Dedifferentiated amniotic fluid mesenchymal stem cell (primary cell): Measurements from ENCODE around the gene CCDC66.
"Not testable (repeated sequence)": the region's sequence is repeated elsewhere in the genome, so short reads cannot be mapped to it uniquely, and the experiment has no call there.

Source experiments
- DNase-seq: peaks from one replicate; pipeline ENCODE4 v3.0.0-alpha.2; 2016; ENCODE audit errors: extremely low spot score

Gene CCDC66

GRCh38 chr3:56556908-56557830 is at the start of gene CCDC66:
Gene CCDC66 (plus strand): TSS chr3:56557175. CDS start chr3:56557243, 68 bp downstream.
- DNase-seq, result peak; percentile 88

- no peak for DNase-seq
Measured at GRCh38 chr3:56519641-56520040, 37.3 kb upstream of the CCDC66 start.

- DNase-seq, result no peak
Measured at GRCh38 chr3:56522374-56522773, 34.6 kb upstream of the CCDC66 start.

GRCh38 chr3:56525291-56525690 is 31.7 kb upstream of the CCDC66 start:
- DNase-seq, result no peak

- no peak for DNase-seq
Measured at GRCh38 chr3:56536735-56537134, 20.2 kb upstream of the CCDC66 start.

GRCh38 chr3:56547486-56547885 is 9.5 kb upstream of the CCDC66 start:
- no peak for DNase-seq

- no peak for DNase-seq
Measured at GRCh38 chr3:56557831-56558170, 826 bp downstream of the CCDC66 start.

- no peak for DNase-seq
Measured at GRCh38 chr3:56573501-56573900, 16.5 kb downstream of the CCDC66 start.

- DNase-seq, result not testable (repeated sequence)
Measured at GRCh38 chr3:56581941-56582340, 25.0 kb downstream of the CCDC66 start.

- not testable (repeated sequence) for DNase-seq
Measured at GRCh38 chr3:56584275-56584674, 27.3 kb downstream of the CCDC66 start.

GRCh38 chr3:56590814-56591213 is 33.8 kb downstream of the CCDC66 start:
- no peak for DNase-seq

- no peak for DNase-seq
Measured at GRCh38 chr3:56591262-56591661, 34.3 kb downstream of the CCDC66 start.

- DNase-seq, result no peak
Measured at GRCh38 chr3:56593455-56594158, 36.6 kb downstream of the CCDC66 start.

GRCh38 chr3:56595975-56596840 is 39.2 kb downstream of the CCDC66 start:
- no peak for DNase-seq

GRCh38 chr3:56608479-56608878 is 51.5 kb downstream of the CCDC66 start:
- not testable (repeated sequence) for DNase-seq

- DNase-seq, result no peak
Measured at GRCh38 chr3:56610669-56611335, 53.8 kb downstream of the CCDC66 start.

GRCh38 chr3:56611364-56611763 is 54.4 kb downstream of the CCDC66 start:
- no peak for DNase-seq

GRCh38 chr3:56612146-56612545 is 55.2 kb downstream of the CCDC66 start:
- no peak for DNase-seq

GRCh38 chr3:56613016-56613415 is 56.0 kb downstream of the CCDC66 start:
- DNase-seq, result no peak

GRCh38 chr3:56616478-56617006 is 59.6 kb downstream of the CCDC66 start:
- DNase-seq, result no peak

- DNase-seq, result no peak
Measured at GRCh38 chr3:56620371-56620770, 63.4 kb downstream of the CCDC66 start.
